Measurements from ENCODE around the gene CACNA1G. TPM values are rescaled to one million over a fixed set of nuclear protein-coding genes. Genes with fewer than 3 reads are reported as not detected.

The CACNA1G gene
- total RNA-seq, 3 donors from 2014 or later (not counting 1 experiment from before 2014, with no cell fraction given) = not detected

GRCh38 chr17:50533720-50534148 lies 26.8 kb upstream of the CACNA1G start:
- no peaks in the 10 kb centered on the region for H3K36me3 Mint-ChIP-seq
- Histone ChIP-seq H3K36me3 (ENCODE audit: control insufficient read depth, insufficient read depth, low read length) (no peaks in the 10 kb centered on the region), H3K9me3 (ENCODE audit: control insufficient read depth, insufficient read depth, low read length) (no peaks in the 10 kb centered on the region), H3K27ac (ENCODE audit: low read length) (no peak overlapping the region), H3K4me1 (ENCODE audit: control insufficient read depth, insufficient read depth, low read length) (peaks cover 10% of the 10 kb centered on the region), H3K4me3 (ENCODE audit: low read length) (no peak overlapping the region), H3K27me3 (ENCODE audit: control insufficient read depth, insufficient read depth, low read length) (peaks cover 24% of the 10 kb centered on the region)
- H3K27me3 Mint-ChIP-seq (ENCODE audit: low read depth in 2 of 2) = peaks cover 45 to 53% of the 10 kb centered on the region in 2 donors
- no peaks in the 10 kb centered on the region for H3K9me3 Mint-ChIP-seq
- 4% methylated on average over 17 of the region's 17 CpGs for WGBS (ENCODE audit: insufficient coverage)
- H3K4me3 Mint-ChIP-seq = no peak overlapping the region
- intact Hi-C loops (cut with micrococcal nuclease) = no loop called here
- DNase-seq (no peak), ATAC-seq (no peak)
- TF ChIP-seq CTCF (IDR thresholded peaks at IDR 0.05) = no peak
- H3K27ac Mint-ChIP-seq = no peak overlapping the region
- no peaks in the 10 kb centered on the region for H3K4me1 Mint-ChIP-seq

- no peaks in the 10 kb centered on the region for H3K9me3 Mint-ChIP-seq
- H3K27ac Mint-ChIP-seq = no peak overlapping the region
- peaks cover 41 to 53% of the 10 kb centered on the region in 2 donors for H3K27me3 Mint-ChIP-seq (ENCODE audit: low read depth in 2 of 2)
- WGBS (ENCODE audit: insufficient coverage) = 58% methylated on average over 22 of the region's 24 CpGs
- H3K27ac ChIP-seq (ENCODE audit: low read length) = no peak overlapping the region
- H3K36me3 Mint-ChIP-seq = no peaks in the 10 kb centered on the region
- H3K4me1 Mint-ChIP-seq = no peaks in the 10 kb centered on the region
- ATAC-seq (peak in 1 of 3 donors; percentile 48), DNase-seq (no peak)
- peaks cover 24% of the 10 kb centered on the region for H3K27me3 ChIP-seq (ENCODE audit: control insufficient read depth, insufficient read depth, low read length)
- no peaks in the 10 kb centered on the region for H3K36me3 ChIP-seq (ENCODE audit: control insufficient read depth, insufficient read depth, low read length)
- H3K4me3 Mint-ChIP-seq = no peak overlapping the region
- no peaks in the 10 kb centered on the region for H3K9me3 ChIP-seq (ENCODE audit: control insufficient read depth, insufficient read depth, low read length)
- no peak for TF ChIP-seq CTCF (IDR thresholded peaks at IDR 0.05)
- peaks cover 10% of the 10 kb centered on the region for H3K4me1 ChIP-seq (ENCODE audit: control insufficient read depth, insufficient read depth, low read length)
- intact Hi-C loops (cut with micrococcal nuclease) = no loop called here
- H3K4me3 ChIP-seq (ENCODE audit: low read length) = no peak overlapping the region
These were observed 26.1 kb upstream of the CACNA1G start for GRCh38 chr17:50534222-50534978.

- no peaks in the 10 kb centered on the region for H3K9me3 Mint-ChIP-seq
- TF ChIP-seq CTCF (IDR thresholded peaks at IDR 0.05) = no peak
- no peak overlapping the region for H3K4me3 Mint-ChIP-seq
- no peak overlapping the region for H3K27ac Mint-ChIP-seq
- DNase-seq (no peak), ATAC-seq (no peak)
- Histone ChIP-seq H3K4me3 (ENCODE audit: low read length) (no peak overlapping the region), H3K36me3 (ENCODE audit: control insufficient read depth, insufficient read depth, low read length) (no peaks in the 10 kb centered on the region), H3K4me1 (ENCODE audit: control insufficient read depth, insufficient read depth, low read length) (peaks cover 10% of the 10 kb centered on the region), H3K9me3 (ENCODE audit: control insufficient read depth, insufficient read depth, low read length) (no peaks in the 10 kb centered on the region), H3K27me3 (ENCODE audit: control insufficient read depth, insufficient read depth, low read length) (peaks cover 24% of the 10 kb centered on the region), H3K27ac (ENCODE audit: low read length) (no peak overlapping the region)
- intact Hi-C loops (cut with micrococcal nuclease) = no loop called here
- WGBS (ENCODE audit: insufficient coverage) = 93% methylated on average over 2 of the region's 2 CpGs
- H3K36me3 Mint-ChIP-seq = no peaks in the 10 kb centered on the region
- H3K27me3 Mint-ChIP-seq (ENCODE audit: low read depth in 2 of 2) = peaks cover 38 to 53% of the 10 kb centered on the region in 2 donors
- H3K4me1 Mint-ChIP-seq = no peaks in the 10 kb centered on the region
These were observed 25.6 kb upstream of the CACNA1G start for GRCh38 chr17:50534979-50535326.

GRCh38 chr17:50535407-50535806 lies 25.1 kb upstream of the CACNA1G start:
- Histone ChIP-seq H3K4me1 (ENCODE audit: control insufficient read depth, insufficient read depth, low read length) (peaks cover 10% of the 10 kb centered on the region), H3K4me3 (ENCODE audit: low read length) (no peak overlapping the region), H3K27me3 (ENCODE audit: control insufficient read depth, insufficient read depth, low read length) (peaks cover 24% of the 10 kb centered on the region), H3K27ac (ENCODE audit: low read length) (no peak overlapping the region), H3K36me3 (ENCODE audit: control insufficient read depth, insufficient read depth, low read length) (no peaks in the 10 kb centered on the region), H3K9me3 (ENCODE audit: control insufficient read depth, insufficient read depth, low read length) (no peaks in the 10 kb centered on the region)
- intact Hi-C loops (cut with micrococcal nuclease) = no loop called here
- DNase-seq (no peak), ATAC-seq (no peak)
- TF ChIP-seq CTCF (IDR thresholded peaks at IDR 0.05) = no peak
- Mint-ChIP-seq H3K27ac (no peak overlapping the region), H3K36me3 (no peaks in the 10 kb centered on the region), H3K9me3 (no peaks in the 10 kb centered on the region), H3K4me3 (no peak overlapping the region), H3K4me1 (no peaks in the 10 kb centered on the region), H3K27me3 (ENCODE audit: low read depth in 2 of 2) (peaks cover 37 to 53% of the 10 kb centered on the region in 2 donors)
- 79% methylated on average over 6 of the region's 7 CpGs for WGBS (ENCODE audit: insufficient coverage)
